ENCODE measurements around the gene SAMMSON.

The SAMMSON gene

GRCh38 chr3:69970827-69971226 is 28.7 kb upstream of the SAMMSON start:
- TF ChIP-seq, protein P1, sequence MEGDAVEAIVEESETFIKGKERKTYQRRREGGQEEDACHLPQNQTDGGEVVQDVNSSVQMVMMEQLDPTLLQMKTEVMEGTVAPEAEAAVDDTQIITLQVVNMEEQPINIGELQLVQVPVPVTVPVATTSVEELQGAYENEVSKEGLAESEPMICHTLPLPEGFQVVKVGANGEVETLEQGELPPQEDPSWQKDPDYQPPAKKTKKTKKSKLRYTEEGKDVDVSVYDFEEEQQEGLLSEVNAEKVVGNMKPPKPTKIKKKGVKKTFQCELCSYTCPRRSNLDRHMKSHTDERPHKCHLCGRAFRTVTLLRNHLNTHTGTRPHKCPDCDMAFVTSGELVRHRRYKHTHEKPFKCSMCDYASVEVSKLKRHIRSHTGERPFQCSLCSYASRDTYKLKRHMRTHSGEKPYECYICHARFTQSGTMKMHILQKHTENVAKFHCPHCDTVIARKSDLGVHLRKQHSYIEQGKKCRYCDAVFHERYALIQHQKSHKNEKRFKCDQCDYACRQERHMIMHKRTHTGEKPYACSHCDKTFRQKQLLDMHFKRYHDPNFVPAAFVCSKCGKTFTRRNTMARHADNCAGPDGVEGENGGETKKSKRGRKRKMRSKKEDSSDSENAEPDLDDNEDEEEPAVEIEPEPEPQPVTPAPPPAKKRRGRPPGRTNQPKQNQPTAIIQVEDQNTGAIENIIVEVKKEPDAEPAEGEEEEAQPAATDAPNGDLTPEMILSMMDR (IDR thresholded peaks at IDR 0.05; ENCODE audit: insufficient read depth, low read depth, low read length, missing control alignments), result no peak
- H3K4me3 ChIP-seq (ENCODE audit: low read length), result no peak overlapping the region
- DNase-seq (ENCODE audit: low read depth), result no peak

GRCh38 chr3:69972672-69973071 is 26.9 kb upstream of the SAMMSON start:
- H3K4me3 ChIP-seq (ENCODE audit: low read length), result no peak overlapping the region
- TF ChIP-seq, protein P1 (IDR thresholded peaks at IDR 0.05; ENCODE audit: insufficient read depth, low read depth, low read length, missing control alignments), result no peak
- no peak for DNase-seq (ENCODE audit: low read depth)

GRCh38 chr3:69976021-69976420 is 23.5 kb upstream of the SAMMSON start:
- TF ChIP-seq, protein P1 (IDR thresholded peaks at IDR 0.05; ENCODE audit: insufficient read depth, low read depth, low read length, missing control alignments), result no peak

DNA sequence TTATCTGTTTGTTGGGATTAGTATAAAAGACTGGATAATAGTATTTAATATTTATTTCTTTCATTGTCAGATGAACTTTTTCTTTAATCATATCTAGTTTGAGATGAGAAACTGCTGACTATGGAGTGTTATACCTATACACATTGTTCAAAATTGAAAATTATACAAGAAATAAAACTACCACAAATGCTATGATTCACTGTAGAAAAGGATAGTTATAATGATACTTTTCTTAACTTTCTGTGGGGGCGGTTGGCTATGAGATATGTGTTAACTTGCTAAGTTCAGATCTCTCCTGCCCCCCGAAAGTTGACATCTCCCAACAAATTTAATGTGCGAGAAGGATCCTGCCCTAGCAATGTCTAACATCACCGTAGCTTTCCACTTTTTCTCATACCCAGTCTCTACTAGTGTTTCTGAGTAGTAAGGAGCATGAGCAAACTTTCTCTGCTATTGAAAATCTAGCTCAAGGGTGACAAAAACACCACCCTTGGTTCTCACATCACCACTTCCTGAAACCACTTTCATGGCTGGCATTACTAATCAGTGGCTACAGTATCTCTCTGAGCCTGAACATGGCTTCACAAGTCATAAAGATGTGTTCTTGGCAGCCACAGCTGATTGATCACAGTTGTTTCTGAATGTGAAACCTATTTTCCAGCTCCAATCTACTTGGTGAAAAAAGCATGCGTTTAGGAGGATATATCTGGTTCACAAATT is 15.8 kb upstream of the SAMMSON start:
- peak; percentile 13 for DNase-seq (ENCODE audit: low read depth)
- no peak overlapping the region for H3K4me3 ChIP-seq (ENCODE audit: low read length)
- TF ChIP-seq, protein P1 (IDR thresholded peaks at IDR 0.05; ENCODE audit: insufficient read depth, low read depth, low read length, missing control alignments), result no peak

More at GRCh38 chr3:69976021-69976420, 23.5 kb upstream of the SAMMSON start:
- H3K4me3 ChIP-seq (ENCODE audit: low read length), result no peak overlapping the region
- DNase-seq (ENCODE audit: low read depth), result no peak

DNA sequence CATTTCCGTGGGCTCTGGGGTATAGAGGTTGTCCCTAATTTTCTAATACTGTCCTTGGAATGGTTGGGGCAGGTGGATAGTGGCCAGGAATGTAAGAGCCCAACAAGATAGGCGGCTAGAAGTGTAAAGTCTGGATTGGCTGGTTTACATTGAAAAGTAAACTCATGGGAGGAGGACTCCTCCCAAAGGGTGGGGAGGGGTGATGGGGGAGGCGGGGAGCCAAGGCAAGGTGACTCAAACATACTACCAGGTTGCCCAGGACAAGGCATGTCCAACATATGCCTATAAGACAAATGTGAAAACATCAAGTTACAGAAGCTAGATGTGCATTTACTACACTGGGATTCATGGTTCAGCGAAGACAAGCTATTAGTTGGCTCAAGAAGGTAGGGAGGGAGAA is 14.3 kb upstream of the SAMMSON start:
- DNase-seq (ENCODE audit: low read depth), result no peak
- H3K4me3 ChIP-seq (ENCODE audit: low read length), result no peak overlapping the region
- TF ChIP-seq, protein P1 (IDR thresholded peaks at IDR 0.05; ENCODE audit: insufficient read depth, low read depth, low read length, missing control alignments), result no peak

DNA sequence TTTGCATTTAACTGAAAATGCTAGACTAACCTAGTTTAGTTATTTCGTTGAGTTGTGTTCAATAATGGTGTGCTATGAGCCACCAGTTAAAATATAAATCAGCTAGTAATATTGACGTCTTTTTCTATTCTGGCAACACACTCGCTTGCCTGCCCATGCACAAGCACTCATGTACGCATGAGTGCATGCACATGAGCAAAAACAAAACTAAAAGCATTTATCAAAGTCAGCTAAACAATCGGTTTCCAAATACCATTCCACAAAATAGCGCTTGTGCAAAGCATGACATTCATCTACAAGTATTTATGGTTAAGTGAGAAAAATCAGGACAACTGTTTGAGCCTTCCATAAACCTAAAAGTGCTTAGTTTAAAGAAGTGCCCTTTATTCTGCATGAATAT is 13.1 kb upstream of the SAMMSON start:
- TF ChIP-seq, protein P1 (IDR thresholded peaks at IDR 0.05; ENCODE audit: insufficient read depth, low read depth, low read length, missing control alignments), result no peak
- no peak overlapping the region for H3K4me3 ChIP-seq (ENCODE audit: low read length)
- no peak for DNase-seq (ENCODE audit: low read depth)

DNA sequence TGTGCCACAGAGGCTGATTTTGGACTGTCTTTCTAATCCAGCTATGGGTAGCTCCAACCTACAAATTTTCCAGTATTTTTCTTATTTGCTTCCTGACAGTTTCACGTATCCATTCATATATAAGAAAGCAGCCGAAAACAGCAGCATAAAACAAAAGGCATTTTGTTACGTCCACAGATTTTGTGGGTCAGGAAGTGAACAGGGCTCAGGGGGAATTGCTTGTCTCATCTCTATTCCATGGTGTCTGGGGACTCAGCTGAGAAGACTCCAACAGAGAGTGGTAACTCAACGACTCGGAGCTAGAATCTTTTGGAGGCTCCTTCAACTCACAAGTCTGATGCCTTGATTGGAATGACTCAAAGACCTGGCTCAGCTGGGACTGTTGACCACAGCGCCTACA is 11.7 kb upstream of the SAMMSON start:
- TF ChIP-seq, protein P1 (IDR thresholded peaks at IDR 0.05; ENCODE audit: insufficient read depth, low read depth, low read length, missing control alignments), result no peak
- DNase-seq (ENCODE audit: low read depth), result no peak
- H3K4me3 ChIP-seq (ENCODE audit: low read length), result no peak overlapping the region

Data from epithelial cell of esophagus (primary cell).